Astrocyte (in vitro differentiated cells and primary cell): ENCODE data around the gene BCAR1. TPM values are rescaled to one million over a fixed set of nuclear protein-coding genes. Genes with fewer than 3 reads are reported as not detected.

Source experiments
- DNase-seq: peaks from one replicate; pipeline ENCODE4 v3.0.0-alpha.2; 2010; ENCODE audit warnings: low read depth
- FAIRE-seq: peaks from 2 replicates; lab custom pipeline; 2011; peaks lifted over from hg19 to GRCh38; lab: Jason Lieb, UNC
- H2AFZ ChIP-seq: 2 replicates; pipeline ENCODE4 v1.6.0; 2012; ENCODE audit warnings: low read depth, low read length, inconsistent platforms
- H3K27ac ChIP-seq: 2 replicates; pipeline ENCODE4 v1.5.1; 2011; ENCODE audit warnings: low read depth, low read length, inconsistent platforms
- H3K27me3 ChIP-seq: 2 replicates; pipeline ENCODE4 v1.6.0; 2011; ENCODE audit warnings: low read length, inconsistent platforms; ENCODE audit not compliant: insufficient read depth
- H3K36me3 ChIP-seq: 2 replicates; pipeline ENCODE4 v1.5.1; 2011; ENCODE audit warnings: low read length, inconsistent platforms; ENCODE audit not compliant: insufficient read depth
- H3K4me1 ChIP-seq: 2 replicates; pipeline ENCODE4 v1.5.1; 2011; ENCODE audit warnings: low read length, inconsistent platforms; ENCODE audit not compliant: insufficient read depth
- H3K4me2 ChIP-seq: 2 replicates; pipeline ENCODE4 v1.6.0; 2012; ENCODE audit warnings: low read length, inconsistent platforms
- H3K4me3 ChIP-seq: 2 replicates; pipeline ENCODE4 v1.5.1; 2011; ENCODE audit warnings: low read depth, mild to moderate bottlenecking, low read length, inconsistent platforms; ENCODE audit not compliant: insufficient read depth
- H3K79me2 ChIP-seq: 2 replicates; pipeline ENCODE4 v1.6.0; 2012; ENCODE audit warnings: mild to moderate bottlenecking, low read length, inconsistent platforms; ENCODE audit not compliant: insufficient read depth
- H3K9ac ChIP-seq: 2 replicates; pipeline ENCODE4 v1.6.0; 2012; ENCODE audit warnings: mild to moderate bottlenecking, low read length, inconsistent platforms
- H3K9me3 ChIP-seq: 2 replicates; pipeline ENCODE4 v1.5.1; 2012; ENCODE audit warnings: low read depth, mild to moderate bottlenecking, low read length, inconsistent platforms; ENCODE audit not compliant: insufficient read depth
- H4K20me1 ChIP-seq: 2 replicates; pipeline ENCODE4 v1.6.0; 2012; ENCODE audit warnings: low read length, inconsistent platforms; ENCODE audit not compliant: insufficient read depth
- H3K27ac Mint-ChIP-seq: one replicate; pipeline ENCODE4 v1.8.0; 2021; ENCODE audit warnings: mild to moderate bottlenecking, mixed read lengths; ENCODE audit not compliant: unreplicated experiment
- H3K27me3 Mint-ChIP-seq: one replicate; pipeline ENCODE4 v1.8.0; 2021; ENCODE audit warnings: low read depth, mixed read lengths; ENCODE audit not compliant: unreplicated experiment
- H3K36me3 Mint-ChIP-seq: one replicate; pipeline ENCODE4 v1.8.0; 2021; ENCODE audit warnings: low read depth, mixed read lengths; ENCODE audit not compliant: unreplicated experiment
- H3K4me1 Mint-ChIP-seq: one replicate; pipeline ENCODE4 v1.8.0; 2021; ENCODE audit warnings: low read depth, mixed read lengths; ENCODE audit not compliant: unreplicated experiment
- H3K4me3 Mint-ChIP-seq: one replicate; pipeline ENCODE4 v1.8.0; 2021; ENCODE audit warnings: mild to moderate bottlenecking, moderate library complexity, mixed read lengths; ENCODE audit not compliant: unreplicated experiment
- H3K9me3 Mint-ChIP-seq: one replicate; pipeline ENCODE4 v1.8.0; 2021; ENCODE audit warnings: mild to moderate bottlenecking, mixed read lengths; ENCODE audit not compliant: unreplicated experiment
- EZH2 ChIP-seq: IDR thresholded peaks from 2 replicates; pipeline ENCODE4 v1.6.1; 2012; ENCODE audit warnings: mild to moderate bottlenecking, low read length, inconsistent platforms; ENCODE audit not compliant: insufficient read depth
- total RNA-seq: library from RNA; stranded (reverse); gene quantifications from 2 replicates; pipeline ENCODE4 v1.2.1, GENCODE V29; 2021
- TF ChIP-seq, protein P1 (sequence below): IDR thresholded peaks from 2 replicates; pipeline ENCODE4 v1.5.1; 2011; ENCODE audit warnings: low read depth, mild to moderate bottlenecking, inconsistent platforms, low read length, moderate library complexity; ENCODE audit not compliant: insufficient read depth

BCAR1 gene
- total RNA-seq, 1 donor from 2014 or later = 296 TPM

DNA sequence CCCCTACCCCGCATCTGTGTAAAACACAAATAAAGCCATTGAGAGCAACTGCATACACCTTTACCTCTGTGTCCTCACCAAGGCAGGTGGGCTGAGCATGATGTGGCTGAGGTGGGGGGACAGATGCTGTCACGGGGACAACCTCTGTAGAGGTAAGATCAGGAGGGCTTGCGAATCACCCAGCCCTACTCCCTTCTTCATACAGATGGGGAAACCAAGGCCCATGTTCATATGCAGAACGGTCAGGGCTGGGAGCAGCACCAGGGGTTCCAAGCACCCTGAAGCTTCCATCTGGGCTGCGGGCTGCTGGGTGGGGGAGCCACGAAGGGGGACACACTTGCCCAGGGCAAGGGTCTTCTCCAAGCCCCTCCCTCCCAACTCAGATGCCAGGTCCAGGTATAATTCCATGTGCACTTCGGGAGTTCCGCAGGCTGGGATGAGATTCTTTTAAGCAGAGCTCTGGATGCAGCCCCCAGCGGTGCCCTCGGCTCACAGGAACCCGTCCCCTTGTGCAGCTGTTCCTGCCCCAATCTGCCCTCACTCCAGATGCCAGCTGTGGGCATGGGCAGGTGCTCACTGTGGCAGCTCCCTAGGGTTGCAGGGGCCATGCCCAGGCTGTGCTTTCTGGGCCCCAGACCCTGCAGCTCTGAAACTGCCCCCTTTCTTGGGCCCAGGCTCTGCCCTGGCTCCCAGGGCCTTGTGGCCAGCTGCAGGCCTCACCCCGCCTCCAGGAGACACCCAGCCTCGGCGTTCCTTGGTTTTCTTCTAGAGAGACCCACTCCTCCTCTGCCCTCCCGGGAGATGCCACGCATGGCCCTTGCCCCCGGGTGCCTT lies 23.1 kb downstream of the BCAR1 start:
- Histone ChIP-seq H4K20me1 (peaks cover 68% of the 10 kb centered on the region), H3K79me2 (peaks cover 33% of the 10 kb centered on the region), H3K27ac (no peak overlapping the region), H3K9ac (no peak overlapping the region), H3K4me2 (no peak overlapping the region), H3K9me3 (no peaks in the 10 kb centered on the region), H2AFZ (no peak overlapping the region), H3K36me3 (peaks cover 28% of the 10 kb centered on the region), H3K4me1 (no peaks in the 10 kb centered on the region), H3K27me3 (no peaks in the 10 kb centered on the region), H3K4me3 (no peak overlapping the region)
- TF ChIP-seq, protein P1, sequence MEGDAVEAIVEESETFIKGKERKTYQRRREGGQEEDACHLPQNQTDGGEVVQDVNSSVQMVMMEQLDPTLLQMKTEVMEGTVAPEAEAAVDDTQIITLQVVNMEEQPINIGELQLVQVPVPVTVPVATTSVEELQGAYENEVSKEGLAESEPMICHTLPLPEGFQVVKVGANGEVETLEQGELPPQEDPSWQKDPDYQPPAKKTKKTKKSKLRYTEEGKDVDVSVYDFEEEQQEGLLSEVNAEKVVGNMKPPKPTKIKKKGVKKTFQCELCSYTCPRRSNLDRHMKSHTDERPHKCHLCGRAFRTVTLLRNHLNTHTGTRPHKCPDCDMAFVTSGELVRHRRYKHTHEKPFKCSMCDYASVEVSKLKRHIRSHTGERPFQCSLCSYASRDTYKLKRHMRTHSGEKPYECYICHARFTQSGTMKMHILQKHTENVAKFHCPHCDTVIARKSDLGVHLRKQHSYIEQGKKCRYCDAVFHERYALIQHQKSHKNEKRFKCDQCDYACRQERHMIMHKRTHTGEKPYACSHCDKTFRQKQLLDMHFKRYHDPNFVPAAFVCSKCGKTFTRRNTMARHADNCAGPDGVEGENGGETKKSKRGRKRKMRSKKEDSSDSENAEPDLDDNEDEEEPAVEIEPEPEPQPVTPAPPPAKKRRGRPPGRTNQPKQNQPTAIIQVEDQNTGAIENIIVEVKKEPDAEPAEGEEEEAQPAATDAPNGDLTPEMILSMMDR = no peak
- no peak for TF ChIP-seq EZH2
- Mint-ChIP-seq H3K4me1 (peaks cover 20% of the 10 kb centered on the region), H3K27me3 (no peaks in the 10 kb centered on the region), H3K27ac (peak overlapping the region; percentile 71), H3K9me3 (no peaks in the 10 kb centered on the region), H3K36me3 (peaks cover 2% of the 10 kb centered on the region), H3K4me3 (no peak overlapping the region)
- no peak for FAIRE-seq
- no peak for DNase-seq

DNA sequence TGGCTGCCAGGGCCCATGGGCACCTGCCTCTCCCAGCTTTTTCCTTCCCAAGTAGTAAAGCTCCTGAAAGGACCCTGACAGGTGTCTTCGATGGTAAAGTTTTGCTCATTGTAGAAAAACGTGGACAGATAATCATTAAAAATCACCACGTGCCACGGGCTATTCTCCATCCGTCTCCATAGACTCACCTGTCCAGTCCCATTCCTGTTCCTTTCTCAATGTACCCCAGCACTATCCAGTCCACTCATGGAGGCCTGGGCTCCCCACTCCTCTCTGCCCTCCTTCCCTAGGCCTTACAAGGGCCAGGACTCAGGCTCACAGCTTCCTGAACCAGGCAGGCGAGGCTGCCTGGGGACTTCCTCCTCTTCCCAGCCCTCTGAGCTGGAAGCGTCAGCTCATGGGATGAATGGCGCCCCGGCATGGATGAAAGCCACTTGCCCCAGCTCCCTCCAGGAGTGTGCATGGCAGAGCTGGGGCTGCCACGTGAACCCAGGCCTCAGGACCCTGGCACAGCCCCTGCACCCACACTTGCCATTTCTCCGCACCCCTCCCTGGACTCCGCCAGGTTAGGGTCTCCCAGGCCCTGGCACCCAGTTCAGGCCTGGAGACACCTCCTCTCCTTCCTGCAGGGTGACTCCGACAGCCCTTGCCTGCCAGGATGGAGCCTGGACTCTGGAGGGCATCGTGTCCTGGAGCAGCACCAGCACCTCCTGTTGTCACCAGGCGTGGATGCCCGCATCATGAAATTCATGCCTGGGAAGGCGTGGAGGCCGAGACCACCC lies 23.9 kb downstream of the BCAR1 start:
- FAIRE-seq (no peak), DNase-seq (no peak)
- Histone ChIP-seq H2AFZ (no peak overlapping the region), H3K4me2 (no peak overlapping the region), H3K36me3 (peaks cover 20% of the 10 kb centered on the region), H4K20me1 (peaks cover 60% of the 10 kb centered on the region), H3K27ac (no peak overlapping the region), H3K9me3 (no peaks in the 10 kb centered on the region), H3K27me3 (no peaks in the 10 kb centered on the region), H3K9ac (no peak overlapping the region), H3K79me2 (peaks cover 26% of the 10 kb centered on the region), H3K4me3 (no peak overlapping the region), H3K4me1 (no peaks in the 10 kb centered on the region)
- Mint-ChIP-seq H3K4me1 (peaks cover 16% of the 10 kb centered on the region), H3K27me3 (no peaks in the 10 kb centered on the region), H3K4me3 (no peak overlapping the region), H3K9me3 (no peaks in the 10 kb centered on the region), H3K36me3 (peaks cover 2% of the 10 kb centered on the region), H3K27ac (peak overlapping the region; percentile 71)
- no peak for TF ChIP-seq EZH2
- TF ChIP-seq, protein P1 = no peak
